ENCODE results near the gene ZBTB17.
"Not testable (repeated sequence)": the region's sequence is repeated elsewhere in the genome, so short reads cannot be mapped to it uniquely, and the experiment has no call there.

DNA sequence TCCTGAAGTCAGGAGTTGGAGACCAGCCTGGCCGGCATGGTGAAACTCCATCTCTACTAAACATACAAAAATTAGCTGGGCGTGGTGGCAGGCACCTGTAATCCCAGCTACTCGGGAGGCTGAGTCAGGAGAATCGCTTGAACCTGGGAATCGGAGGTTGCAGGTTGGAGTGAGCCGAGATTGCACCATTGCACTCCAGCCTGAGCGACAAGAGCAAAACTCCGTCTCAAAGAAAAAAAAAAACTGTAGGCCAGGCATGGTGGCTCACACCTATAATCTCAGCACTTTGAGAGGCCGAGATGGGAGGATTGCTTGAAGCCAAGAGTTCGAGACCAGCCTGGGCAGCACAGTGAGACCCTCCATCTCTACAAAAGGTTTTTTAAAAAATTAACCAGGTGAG, 25.4 kb upstream of the ZBTB17 start:
- not testable (repeated sequence) for TF ChIP-seq CTCF (conservative IDR thresholded peaks at IDR 0.05; ENCODE audit: low read length); EZH2phosphoT487 (IDR thresholded peaks at IDR 0.05; ENCODE audit: borderline replicate concordance, low read depth, low read length)

Data from OCI-LY7 (cell line).